Activated CD4-positive, alpha-beta T cell treated with anti-CD3 and anti-CD28 coated beads, Interleukin-2, amount 10 ng/mL, durations not matched to agents 24 days and 14 days (primary cell): ENCODE results near the gene LDHD. TPM values are rescaled to one million over a fixed set of nuclear protein-coding genes. Genes with fewer than 3 reads are reported as not detected.

Experiments
- DNase-seq: peaks from one replicate; pipeline ENCODE4 v3.0.0; 2022
- H3K27ac Mint-ChIP-seq: one replicate; pipeline ENCODE4 v1.8.0; 2022; ENCODE audit warnings: mild to moderate bottlenecking, mixed read lengths
- H3K27me3 Mint-ChIP-seq: one replicate; pipeline ENCODE4 v1.8.0; 2022; ENCODE audit warnings: mixed read lengths
- H3K36me3 Mint-ChIP-seq: one replicate; pipeline ENCODE4 v1.8.0; 2022; ENCODE audit warnings: low read depth, mild to moderate bottlenecking, mixed read lengths
- H3K4me1 Mint-ChIP-seq: one replicate; pipeline ENCODE4 v1.8.0; 2021; ENCODE audit warnings: mixed read lengths
- H3K4me3 Mint-ChIP-seq: one replicate; pipeline ENCODE4 v1.8.0; 2022; ENCODE audit warnings: mild to moderate bottlenecking, moderate library complexity, mixed read lengths
- H3K9me3 Mint-ChIP-seq: one replicate; pipeline ENCODE4 v1.8.0; 2021; ENCODE audit warnings: mixed read lengths
- intact Hi-C: fragments of 100-400 bp; cut with micrococcal nuclease; formaldehyde crosslinking; loops from one replicate; pipeline ENCODE4 v1.15.1; 2023
- total RNA-seq: library from RNA; stranded (reverse); gene quantifications from 2 replicates; pipeline ENCODE4 v1.2.3, GENCODE V29; 2022

The LDHD gene
- total RNA-seq, 1 donor from 2014 or later, result 0.09 TPM

DNA sequence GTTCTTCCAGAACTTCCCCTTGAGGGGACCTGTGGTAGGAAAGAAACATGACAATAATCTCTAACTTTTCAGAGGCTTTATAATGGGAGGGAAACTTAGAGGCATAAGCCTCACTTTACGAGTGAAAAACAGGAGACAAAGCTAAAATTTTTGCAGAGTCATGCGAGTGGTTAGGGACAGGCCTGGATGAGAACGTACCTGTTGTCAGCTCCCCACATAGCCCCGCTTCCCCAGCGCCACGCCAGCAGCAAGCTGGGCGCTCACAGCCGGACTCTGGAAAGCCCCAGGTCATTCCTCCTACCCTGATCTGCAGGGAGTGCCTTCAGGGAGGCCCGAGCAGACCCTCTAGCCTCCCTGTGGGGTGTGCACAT, 53.6 kb downstream of the LDHD start:
- DNase-seq, result no peak
- Mint-ChIP-seq H3K9me3 (no peaks in the 10 kb centered on the region), H3K4me3 (peak overlapping the region; percentile 21), H3K36me3 (peaks cover 10% of the 10 kb centered on the region), H3K4me1 (peaks cover 48% of the 10 kb centered on the region), H3K27me3 (no peaks in the 10 kb centered on the region), H3K27ac (peak overlapping the region; percentile 7)
- intact Hi-C loops, result no loop called here

DNA sequence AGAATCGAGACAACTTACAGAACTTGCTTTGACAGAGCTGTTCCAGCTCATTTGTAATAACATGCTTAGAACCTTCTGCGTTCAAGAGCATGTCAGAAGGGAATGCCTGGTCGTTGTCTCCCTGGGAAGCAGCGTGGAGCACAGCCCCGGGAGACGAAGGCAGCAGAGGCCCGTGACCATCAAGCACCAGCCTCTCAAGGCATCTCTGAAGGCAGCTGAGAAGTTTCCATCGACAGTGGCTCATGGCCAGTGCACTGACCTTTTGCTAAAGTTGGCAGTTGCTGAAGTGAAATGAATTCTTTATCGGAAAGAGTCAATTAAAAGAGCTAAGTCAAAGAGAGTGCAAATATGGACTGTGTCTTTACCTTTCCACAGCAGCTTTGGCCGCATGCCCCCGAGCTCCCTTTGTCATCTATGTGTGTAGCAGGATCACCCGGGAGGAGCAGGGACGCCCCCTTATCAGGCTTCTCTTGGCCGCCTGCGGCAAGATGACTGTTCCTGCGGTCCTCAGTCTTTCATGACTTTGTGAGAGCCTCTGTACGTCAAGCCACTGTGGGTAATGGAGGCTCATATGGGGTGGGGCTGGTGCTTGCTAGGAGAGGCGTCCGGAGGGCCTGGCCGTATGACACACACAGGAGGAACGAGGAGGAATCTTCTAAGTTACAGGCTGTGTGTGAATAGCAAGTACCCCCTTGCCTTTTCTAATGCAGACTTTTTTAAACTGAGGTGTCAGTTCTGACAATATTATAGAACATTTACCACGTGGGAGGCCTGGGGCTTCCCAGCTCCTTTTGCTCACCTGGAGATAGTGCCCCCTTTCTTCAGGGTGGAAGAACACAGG, 54.2 kb downstream of the LDHD start:
- Mint-ChIP-seq H3K27me3 (no peaks in the 10 kb centered on the region), H3K4me3 (peak overlapping the region; percentile 21), H3K36me3 (peaks cover 10% of the 10 kb centered on the region), H3K27ac (peak overlapping the region; percentile 7), H3K9me3 (no peaks in the 10 kb centered on the region), H3K4me1 (peaks cover 44% of the 10 kb centered on the region)
- no peak for DNase-seq
- intact Hi-C loops, result no loop called here

Other genes starting within 250 kb of the LDHD start
- gene WDR59, start 131.7 kb downstream of the LDHD start, total RNA-seq, result 80.6 and 91.5 TPM in 2 replicates
- 41.4 and 46.8 TPM in 2 replicates for gene ZNRF1, start 117.8 kb downstream of the LDHD start, total RNA-seq
- gene ZFP1, start 31.7 kb upstream of the LDHD start, total RNA-seq, result 14.3 and 16.5 TPM in 2 replicates
- gene CTRB2, start 90.4 kb upstream of the LDHD start, total RNA-seq, result not detected in 2 replicates
- gene CTRB1, start 102.2 kb upstream of the LDHD start, total RNA-seq, result not detected in 2 replicates
- gene BCAR1, start 134.8 kb upstream of the LDHD start, total RNA-seq, result 0.50 and 0.79 TPM in 2 replicates